A549 (cell line): Measurements from ENCODE around the gene A4GNT. TPM values are rescaled to one million over a fixed set of nuclear protein-coding genes. Genes with fewer than 3 reads are reported as not detected.

Source experiments
- ATAC-seq, 2 experiments: fragments of 200-7000 bp in 1 of 2; fragments of >200 bp in 1 of 2; cut with Nextera tagmentation in 1 of 2; cut with Tn5 transposase in 1 of 2; 3 replicates each; pipeline versions ENCODE4 v1.8.0 to v1.9.1; 2018 to 2020; ENCODE audit warnings: mild to moderate bottlenecking in 1 of 2, moderate library complexity in 1 of 2
- CTCF ChIA-PET: fragments of 300-600 bp; sonication (Branson Sonifier 250); formaldehyde crosslinking; extraction: SDS; loops from one replicate; lab custom pipeline; 2021; ENCODE audit warnings: antibody characterized with exemption, inconsistent platforms; lab: Yijun Ruan, JAX
- POLR2A ChIA-PET: fragments of 350-600 bp; formaldehyde crosslinking; extraction: SDS; loops from one replicate; lab custom pipeline; 2021; ENCODE audit warnings: antibody characterized with exemption, inconsistent platforms; lab: Yijun Ruan, JAX
- DNase-seq, 2 experiments: peaks; one replicate each; pipeline versions ENCODE4 v3.0.0 to v3.0.0-alpha.2; 2011 to 2016; ENCODE audit warnings: low read depth in 1 of 2, low spot score in 1 of 2
- FAIRE-seq: peaks from 2 replicates; lab custom pipeline; 2011; peaks lifted over from hg19 to GRCh38; lab: Jason Lieb, UNC
- H3K27ac ChIP-seq, 2 experiments: fragments of >200 bp; sonication (Bioruptor Twin); formaldehyde crosslinking; 3 replicates each; pipeline ENCODE4 v1.5.1; 2016 to 2017
- H3K4me1 ChIP-seq: fragments of >200 bp; sonication (Bioruptor Twin); formaldehyde crosslinking; 3 replicates; pipeline ENCODE4 v1.6.1; 2016
- H3K4me2 ChIP-seq: fragments of >200 bp; sonication (Bioruptor Twin); formaldehyde crosslinking; 3 replicates; pipeline ENCODE4 v1.6.1; 2016
- H3K4me3 ChIP-seq: fragments of >200 bp; sonication (Bioruptor Twin); formaldehyde crosslinking; 3 replicates; pipeline ENCODE4 v1.5.1; 2016
- H3K9me3 ChIP-seq: fragments of >200 bp; sonication (Bioruptor Twin); formaldehyde crosslinking; 3 replicates; pipeline ENCODE4 v1.6.1; 2016
- CBX8 ChIP-seq: fragments of 200-600 bp; sonication (generic); IDR thresholded peaks from 2 replicates; pipeline ENCODE4 v1.6.1; 2016
- CHD4 ChIP-seq: fragments of 200-600 bp; sonication (generic); IDR thresholded peaks from 2 replicates; pipeline ENCODE4 v1.6.1; 2016; ENCODE audit warnings: antibody characterized with exemption, mild to moderate bottlenecking, borderline replicate concordance
- ESRRA ChIP-seq: fragments of 150-350 bp; IDR thresholded peaks from 2 replicates; pipeline ENCODE4 v1.6.1; 2014; ENCODE audit warnings: mild to moderate bottlenecking, low read length, borderline replicate concordance
- FOSL2 ChIP-seq, 2 experiments: fragments of 450-650 bp in 1 of 2; fragments of >200 bp in 1 of 2; sonication (Bioruptor Twin) in 1 of 2; formaldehyde crosslinking; IDR thresholded peaks; 2 replicates each; pipeline versions ENCODE4 v1.5.0 to v1.6.1; 2016 to 2020; ENCODE audit warnings: mild to moderate bottlenecking in 1 of 2, moderate library complexity in 1 of 2
- FOXS1 ChIP-seq: fragments of 250-450 bp; sonication (Bioruptor Pico); IDR thresholded peaks from 2 replicates; pipeline ENCODE4 v1.5.0; 2020; ENCODE audit warnings: mild to moderate bottlenecking, moderate library complexity
- HOXA7 ChIP-seq: fragments of 250-450 bp; sonication (Bioruptor Pico); IDR thresholded peaks from 2 replicates; pipeline ENCODE4 v1.5.0; 2020; ENCODE audit warnings: mild to moderate bottlenecking, moderate library complexity
- HOXB5 ChIP-seq: fragments of 250-450 bp; sonication (Bioruptor Pico); IDR thresholded peaks from 2 replicates; pipeline ENCODE4 v1.5.0; 2020; ENCODE audit warnings: mild to moderate bottlenecking, moderate library complexity
- KDM1A ChIP-seq: fragments of 200-600 bp; sonication (generic); IDR thresholded peaks from 2 replicates; pipeline ENCODE4 v1.6.1; 2016; ENCODE audit warnings: low read depth, mild to moderate bottlenecking
- MAFK ChIP-seq: fragments of 450-650 bp; IDR thresholded peaks from 2 replicates; pipeline ENCODE4 v1.6.1; 2014; ENCODE audit not compliant: partially characterized antibody
- MAZ ChIP-seq: fragments of 150-350 bp; IDR thresholded peaks from 2 replicates; pipeline ENCODE4 v1.6.1; 2014; ENCODE audit warnings: antibody characterized with exemption, low read depth, low read length, borderline replicate concordance
- NR3C1 ChIP-seq: fragments of >200 bp; sonication (Bioruptor Twin); formaldehyde crosslinking; IDR thresholded peaks from 3 replicates; pipeline ENCODE4 v1.6.1; 2017
- PHF8 ChIP-seq: fragments of 200-600 bp; sonication (generic); IDR thresholded peaks from 2 replicates; pipeline ENCODE4 v1.6.1; 2016; ENCODE audit warnings: low read depth, mild to moderate bottlenecking, antibody characterized with exemption, moderate library complexity, borderline replicate concordance
- RAD21 ChIP-seq, 2 experiments: fragments of >200 bp in 1 of 2; sonication (Bioruptor Twin) in 1 of 2; formaldehyde crosslinking in 1 of 2; IDR thresholded peaks in 1 of 2; conservative IDR thresholded peaks in 1 of 2; 2 replicates in 1 of 2; 3 replicates in 1 of 2; pipeline ENCODE4 v1.6.1; 2012 to 2018; ENCODE audit warnings: inconsistent platforms in 1 of 2
- RARB ChIP-seq: fragments of 250-450 bp; sonication (Bioruptor Pico); IDR thresholded peaks from 2 replicates; pipeline ENCODE4 v1.8.0; 2021; ENCODE audit warnings: mild to moderate bottlenecking, moderate library complexity
- RCOR1 ChIP-seq: fragments of 150-350 bp; IDR thresholded peaks from 2 replicates; pipeline ENCODE4 v1.6.1; 2014; ENCODE audit warnings: antibody characterized with exemption, low read length, low read depth
- SMC3 ChIP-seq: fragments of >200 bp; sonication (Bioruptor Twin); formaldehyde crosslinking; IDR thresholded peaks from 3 replicates; pipeline ENCODE4 v1.6.1; 2018; ENCODE audit warnings: inconsistent platforms
- SREBF2 ChIP-seq: fragments of 450-650 bp; IDR thresholded peaks from 2 replicates; pipeline ENCODE4 v1.6.1; 2014; ENCODE audit warnings: mild to moderate bottlenecking, moderate library complexity
- TFCP2L1 ChIP-seq: fragments of 250-450 bp; sonication (Bioruptor Pico); IDR thresholded peaks from 2 replicates; pipeline ENCODE4 v1.5.0; 2021; ENCODE audit warnings: mild to moderate bottlenecking
- WGBS: methylation state at CpG from one replicate; pipeline ENCODE4 v1.1.6; 2017; ENCODE audit errors: missing lambda C conversion rate; 5-methylcytosine and 5-hydroxymethylcytosine counted together
- polyA plus RNA-seq, 4 experiments: library from polyadenylated mRNA; depleted of rRNA in 3 of 4; stranded (reverse); fragments of >200 nt; fragmentation: RNase III in 1 of 4; extraction: RNeasy Plus Mini Kit Qiagen cat#74134 plus additional on column Dnase treatment in 1 of 4; gene quantifications; 2 replicates in 3 of 4; 3 replicates in 1 of 4; pipeline ENCODE4 v1.2.3, GENCODE V29; 2011 to 2017
- TF ChIP-seq, protein P1 (sequence below): IDR thresholded peaks from 2 replicates; pipeline ENCODE4 v1.6.1; 2012
- TF ChIP-seq, protein P2 (sequence below): IDR thresholded peaks from 2 replicates; pipeline ENCODE4 v1.6.1; 2012
- TF ChIP-seq, protein P3 (sequence below): fragments of 250-450 bp; sonication (Bioruptor Pico); IDR thresholded peaks from 2 replicates; pipeline ENCODE4 v1.5.0; 2021; ENCODE audit warnings: mild to moderate bottlenecking, moderate library complexity, borderline replicate concordance

A4GNT gene
- polyA plus RNA-seq, 2 of the 4 experiments (the other 2 are of a cell fraction): not detected

DNA sequence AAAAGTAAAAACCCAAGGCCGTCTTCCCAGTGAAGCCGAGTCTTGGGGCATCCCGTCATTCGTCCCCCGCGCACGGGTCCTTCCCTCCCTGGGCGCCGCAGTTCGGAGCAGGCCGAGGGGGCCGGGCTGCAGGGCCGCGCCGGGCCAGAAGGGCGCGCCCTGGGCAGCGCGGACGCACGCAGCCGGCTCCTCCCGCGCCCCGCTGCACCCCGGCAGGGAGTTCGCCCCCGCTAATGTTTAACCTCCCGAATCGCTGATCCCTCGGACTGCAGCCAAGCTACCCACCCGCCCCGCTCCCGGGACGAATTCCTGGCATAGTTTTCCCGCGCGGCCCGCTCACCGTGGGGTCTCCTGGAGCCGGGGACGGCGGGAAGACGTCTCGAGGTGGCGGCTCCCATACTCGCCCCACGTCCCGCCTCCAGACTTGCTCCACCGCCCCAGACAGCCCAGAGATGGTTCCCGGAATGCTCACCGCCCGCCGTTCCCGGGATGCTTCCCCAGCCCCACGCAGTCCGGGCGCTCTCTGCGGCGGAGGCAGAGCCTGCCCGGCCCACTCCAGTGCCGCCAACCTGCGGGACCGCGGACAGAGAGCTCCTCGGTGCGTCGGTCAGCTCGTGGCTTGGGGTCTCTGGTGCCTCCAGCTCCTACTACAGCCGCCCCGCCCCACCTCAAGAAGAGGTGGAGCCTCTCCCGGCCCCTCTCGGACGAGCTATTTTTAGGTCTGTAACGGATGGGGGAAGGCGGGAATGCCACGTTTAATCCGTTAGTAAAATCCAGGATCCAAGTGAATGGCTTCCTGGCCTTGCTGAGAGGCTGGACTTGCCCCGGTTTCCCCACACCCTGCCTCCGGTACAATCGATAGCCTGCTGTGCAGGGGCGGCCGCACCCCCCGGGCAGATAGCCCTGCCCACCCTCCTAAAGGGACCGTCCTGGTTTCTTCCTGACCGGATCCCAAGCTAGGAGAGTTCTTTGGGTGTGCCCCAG lies 16.9 kb downstream of the A4GNT start, which contains the start of gene DZIP1L (continued):
- TF ChIP-seq, protein P1, sequence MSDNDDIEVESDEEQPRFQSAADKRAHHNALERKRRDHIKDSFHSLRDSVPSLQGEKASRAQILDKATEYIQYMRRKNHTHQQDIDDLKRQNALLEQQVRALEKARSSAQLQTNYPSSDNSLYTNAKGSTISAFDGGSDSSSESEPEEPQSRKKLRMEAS: peak; percentile 32; the same call in 1 of the 2 replicates
- TF ChIP-seq SREBF2: no peak
- TF ChIP-seq FOSL2 (IDR thresholded peaks at IDR 0.05): no peak
- 0 out of 2 replicates have a peak, but pooled peaks have one; percentile 7 for TF ChIP-seq FOSL2 (CRISPR knock-in tag; IDR thresholded peaks at IDR 0.05)
- no peak for TF ChIP-seq FOXS1 (CRISPR knock-in tag)
- no peak for TF ChIP-seq MAFK
- TF ChIP-seq ESRRA: no peak
- TF ChIP-seq NR3C1: no peak
- TF ChIP-seq, protein P2, sequence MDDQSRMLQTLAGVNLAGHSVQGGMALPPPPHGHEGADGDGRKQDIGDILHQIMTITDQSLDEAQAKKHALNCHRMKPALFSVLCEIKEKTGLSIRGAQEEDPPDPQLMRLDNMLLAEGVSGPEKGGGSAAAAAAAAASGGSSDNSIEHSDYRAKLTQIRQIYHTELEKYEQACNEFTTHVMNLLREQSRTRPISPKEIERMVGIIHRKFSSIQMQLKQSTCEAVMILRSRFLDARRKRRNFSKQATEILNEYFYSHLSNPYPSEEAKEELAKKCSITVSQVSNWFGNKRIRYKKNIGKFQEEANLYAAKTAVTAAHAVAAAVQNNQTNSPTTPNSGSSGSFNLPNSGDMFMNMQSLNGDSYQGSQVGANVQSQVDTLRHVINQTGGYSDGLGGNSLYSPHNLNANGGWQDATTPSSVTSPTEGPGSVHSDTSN: no peak
- TF ChIP-seq TFCP2L1: no peak

DNA sequence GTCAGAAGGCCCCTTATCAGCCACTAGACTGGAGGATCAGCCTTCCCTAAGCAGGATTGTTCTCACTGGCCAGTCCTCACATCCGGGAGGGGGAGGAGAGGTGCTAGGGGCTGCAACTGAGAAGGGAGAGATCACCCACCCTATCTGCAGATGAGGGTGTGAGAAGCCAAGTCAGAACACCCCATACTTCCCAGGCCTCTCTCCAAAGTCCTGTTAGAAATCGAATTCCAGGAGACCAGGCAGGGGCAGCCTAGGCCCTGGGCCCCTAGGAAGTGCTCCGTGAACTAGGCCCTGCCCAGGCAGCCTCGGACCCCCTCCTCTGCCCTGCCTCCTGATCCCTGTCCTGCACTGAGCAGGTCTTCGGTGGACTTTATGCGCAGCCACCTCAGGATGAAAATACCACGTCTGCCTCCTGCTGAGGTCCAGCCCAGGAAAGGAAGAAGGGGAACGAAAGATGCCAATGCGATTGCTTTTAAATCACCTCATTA lies 17.7 kb downstream of the A4GNT start:
- H3K27ac ChIP-seq: peak overlapping the region; percentile 92 to 98
- POLR2A ChIA-PET: interaction anchor here (1.6 kb wide), 1 partner anchor 25 kb away, joined by 4 read pairs; no protein-coding TSS in a partner anchor
- WGBS: 2% methylated on average over 8 of the region's 9 CpGs
- DNase-seq (peak in 1 of 2 experiments; percentile 26), FAIRE-seq (no peak), ATAC-seq (peak; percentile 37 to 44; a peak in 5 of 6 replicates)
- CTCF ChIA-PET: interaction anchor here (0.9 to 3.0 kb wide), 3 partner anchors 17 to 70 kb away, joined by 3 to 11 read pairs (median 4); no protein-coding TSS in a partner anchor
- no peaks in the 10 kb centered on the region for H3K9me3 ChIP-seq
- H3K4me2 ChIP-seq: peak overlapping the region; percentile 99
- peaks cover 31% of the 10 kb centered on the region for H3K4me1 ChIP-seq
- H3K4me3 ChIP-seq: peak overlapping the region; percentile 93
- TF ChIP-seq RCOR1 (no peak), CHD4 (no peak), PHF8 (0 out of 2 replicates have a peak, but pooled peaks have one; percentile 14), SMC3 (no peak)

DNA sequence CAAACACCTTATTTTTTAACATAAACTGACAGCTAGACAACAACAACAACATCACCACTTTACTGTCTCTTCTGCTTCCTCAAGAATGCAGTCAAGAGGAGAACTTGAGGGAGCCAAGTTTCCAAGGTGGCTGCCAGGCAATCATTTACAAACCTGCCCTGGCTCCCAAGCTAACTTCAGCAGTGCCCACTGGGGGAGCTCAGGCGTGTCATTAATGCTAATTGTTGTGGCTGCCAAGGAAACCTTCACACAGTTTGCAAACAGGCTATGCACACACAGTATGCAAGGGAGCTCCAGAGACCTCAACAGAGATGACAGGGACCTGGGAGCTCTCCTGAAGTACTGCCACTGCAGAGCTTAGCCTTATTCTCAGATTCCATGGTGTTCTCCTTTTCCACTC lies 18.9 kb downstream of the A4GNT start:
- Histone ChIP-seq H3K4me1 (peaks cover 22% of the 10 kb centered on the region), H3K4me2 (peak overlapping the region; percentile 99), H3K4me3 (no peak overlapping the region), H3K27ac (peak overlapping the region; percentile 92 to 98; a peak in 4 of 6 replicates), H3K9me3 (no peaks in the 10 kb centered on the region)
- 11% methylated on average over 1 of the region's 1 CpG for WGBS
- no peak for ATAC-seq
- DNase-seq: peak in 1 of 2 experiments; percentile 23
- ChIA-PET POLR2A (no interaction called here), CTCF (interaction anchor here (1.2 to 3.0 kb wide), 3 partner anchors 14 to 43 kb away, joined by 4 to 11 read pairs (median 4); no protein-coding TSS in a partner anchor)
- no peak for TF ChIP-seq MAZ
- no peak for TF ChIP-seq PHF8
- TF ChIP-seq RCOR1: no peak
- TF ChIP-seq HOXA7 (CRISPR knock-in tag): no peak
- TF ChIP-seq CBX8: no peak
- no peak for TF ChIP-seq KDM1A
- TF ChIP-seq HOXB5 (CRISPR knock-in tag): no peak
- TF ChIP-seq, protein P3, sequence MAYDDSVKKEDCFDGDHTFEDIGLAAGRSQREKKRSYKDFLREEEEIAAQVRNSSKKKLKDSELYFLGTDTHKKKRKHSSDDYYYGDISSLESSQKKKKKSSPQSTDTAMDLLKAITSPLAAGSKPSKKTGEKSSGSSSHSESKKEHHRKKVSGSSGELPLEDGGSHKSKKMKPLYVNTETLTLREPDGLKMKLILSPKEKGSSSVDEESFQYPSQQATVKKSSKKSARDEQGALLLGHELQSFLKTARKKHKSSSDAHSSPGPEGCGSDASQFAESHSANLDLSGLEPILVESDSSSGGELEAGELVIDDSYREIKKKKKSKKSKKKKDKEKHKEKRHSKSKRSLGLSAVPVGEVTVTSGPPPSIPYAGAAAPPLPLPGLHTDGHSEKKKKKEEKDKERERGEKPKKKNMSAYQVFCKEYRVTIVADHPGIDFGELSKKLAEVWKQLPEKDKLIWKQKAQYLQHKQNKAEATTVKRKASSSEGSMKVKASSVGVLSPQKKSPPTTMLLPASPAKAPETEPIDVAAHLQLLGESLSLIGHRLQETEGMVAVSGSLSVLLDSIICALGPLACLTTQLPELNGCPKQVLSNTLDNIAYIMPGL (CRISPR knock-in tag): no peak
- TF ChIP-seq RAD21 (conservative IDR thresholded peaks at IDR 0.05 in 1 of 2, IDR thresholded peaks at IDR 0.05 in 1 of 2): no peak
- no peak for TF ChIP-seq RARB
- no peak for FAIRE-seq
